HEK293 (cell line): Measurements from ENCODE around the gene IBTK.

ENCODE experiments used
- CTCF ChIA-PET: fragments of 350-600 bp; formaldehyde crosslinking; extraction: SDS; loops from one replicate; lab custom pipeline; 2021; ENCODE audit warnings: antibody characterized with exemption; lab: Yijun Ruan, JAX
- POLR2A ChIA-PET: fragments of 300-600 bp; formaldehyde crosslinking; extraction: SDS; loops from one replicate; lab custom pipeline; 2020; ENCODE audit warnings: antibody characterized with exemption, inconsistent platforms; lab: Yijun Ruan, JAX
- H3K27ac ChIP-seq: fragments of 200-500 bp; sonication (Bioruptor generic); 2 replicates; pipeline ENCODE4 v1.5.1; 2014; ENCODE audit warnings: low read depth, low read length, control low read depth, inconsistent platforms; ENCODE audit errors: extremely low read depth
- H3K36me3 ChIP-seq, 2 experiments: fragments of 200-500 bp in 1 of 2; sonication (Bioruptor generic) in 1 of 2; 1 replicate in 1 of 2; 2 replicates in 1 of 2; pipeline ENCODE4 v1.5.1; 2014 to 2017; ENCODE audit warnings: inconsistent platforms in 2 of 2, low read length in 2 of 2; ENCODE audit not compliant: control insufficient read depth in 2 of 2, insufficient read depth in 1 of 2
- H3K4me1 ChIP-seq: fragments of 200-500 bp; sonication (Bioruptor generic); 2 replicates; pipeline ENCODE4 v1.5.1; 2014; ENCODE audit warnings: mild to moderate bottlenecking, low read length, inconsistent platforms; ENCODE audit not compliant: control insufficient read depth, insufficient read depth
- H3K4me3 ChIP-seq: 2 replicates; pipeline ENCODE4 v1.5.1; 2011; ENCODE audit warnings: low read depth, mild to moderate bottlenecking, control low read depth, low read length, moderate library complexity
- H3K9me3 ChIP-seq: fragments of 200-500 bp; sonication (Bioruptor generic); 2 replicates; pipeline ENCODE4 v1.5.1; 2014; ENCODE audit warnings: low read depth, low read length, inconsistent platforms; ENCODE audit not compliant: control insufficient read depth, insufficient read depth
- ZBTB1 ChIP-seq: fragments of 450-650 bp; formaldehyde crosslinking; IDR thresholded peaks from 2 replicates; pipeline ENCODE4 v1.5.1; 2016; ENCODE audit warnings: missing biosample characterization, missing genetic modification characterization
- ZBTB44 ChIP-seq: fragments of 450-650 bp; IDR thresholded peaks from 2 replicates; pipeline ENCODE4 v1.5.1; 2018; ENCODE audit warnings: missing biosample characterization, mild to moderate bottlenecking, missing genetic modification characterization
- ZNF112 ChIP-seq: fragments of 450-650 bp; formaldehyde crosslinking; IDR thresholded peaks from 2 replicates; pipeline ENCODE4 v1.5.0; 2017; ENCODE audit warnings: missing biosample characterization, missing genetic modification characterization
- ZNF114 ChIP-seq: fragments of 450-650 bp; formaldehyde crosslinking; IDR thresholded peaks from 2 replicates; pipeline ENCODE4 v1.5.0; 2017; ENCODE audit warnings: missing biosample characterization, missing genetic modification characterization
- ZNF16 ChIP-seq: fragments of 450-650 bp; formaldehyde crosslinking; IDR thresholded peaks from 2 replicates; pipeline ENCODE4 v1.5.1; 2016; ENCODE audit warnings: low read depth, missing biosample characterization, missing genetic modification characterization
- ZNF391 ChIP-seq: fragments of 450-650 bp; formaldehyde crosslinking; IDR thresholded peaks from 2 replicates; pipeline ENCODE4 v1.5.1; 2016; ENCODE audit warnings: low read depth, missing biosample characterization, missing genetic modification characterization, borderline replicate concordance
- ZNF513 ChIP-seq: fragments of 450-650 bp; IDR thresholded peaks from 2 replicates; pipeline ENCODE4 v1.5.1; 2018; ENCODE audit warnings: missing biosample characterization, missing genetic modification characterization
- ZNF610 ChIP-seq: fragments of 450-650 bp; formaldehyde crosslinking; IDR thresholded peaks from 2 replicates; pipeline ENCODE4 v1.5.1; 2016; ENCODE audit warnings: missing biosample characterization, missing genetic modification characterization, borderline replicate concordance
- ZNF654 ChIP-seq: fragments of 450-650 bp; formaldehyde crosslinking; IDR thresholded peaks from 2 replicates; pipeline ENCODE4 v1.5.1; 2016; ENCODE audit warnings: low read depth, missing biosample characterization, missing genetic modification characterization
- ZNF664 ChIP-seq: fragments of 450-650 bp; formaldehyde crosslinking; IDR thresholded peaks from 2 replicates; pipeline ENCODE4 v1.5.1; 2016; ENCODE audit warnings: missing biosample characterization, missing genetic modification characterization
- ZNF670 ChIP-seq: fragments of 450-650 bp; formaldehyde crosslinking; IDR thresholded peaks from 2 replicates; pipeline ENCODE4 v1.5.1; 2016; ENCODE audit warnings: missing biosample characterization, missing genetic modification characterization, low read depth
- ZNF830 ChIP-seq: fragments of 450-650 bp; IDR thresholded peaks from 2 replicates; pipeline ENCODE4 v1.5.0; 2018; ENCODE audit warnings: missing biosample characterization, missing genetic modification characterization, low read depth, mild to moderate bottlenecking, moderate library complexity
- ZXDB ChIP-seq: fragments of 450-650 bp; formaldehyde crosslinking; IDR thresholded peaks from 2 replicates; pipeline ENCODE4 v1.5.1; 2016; ENCODE audit warnings: missing biosample characterization, missing genetic modification characterization
- TF ChIP-seq, protein P1 (sequence below): fragments of 450-650 bp; formaldehyde crosslinking; IDR thresholded peaks from 2 replicates; pipeline ENCODE4 v1.5.1; 2016; ENCODE audit warnings: missing biosample characterization, missing genetic modification characterization
- TF ChIP-seq, protein P2 (sequence below): fragments of 450-650 bp; formaldehyde crosslinking; IDR thresholded peaks from 2 replicates; pipeline ENCODE4 v1.5.1; 2017; ENCODE audit warnings: missing biosample characterization, missing genetic modification characterization

IBTK gene

DNA sequence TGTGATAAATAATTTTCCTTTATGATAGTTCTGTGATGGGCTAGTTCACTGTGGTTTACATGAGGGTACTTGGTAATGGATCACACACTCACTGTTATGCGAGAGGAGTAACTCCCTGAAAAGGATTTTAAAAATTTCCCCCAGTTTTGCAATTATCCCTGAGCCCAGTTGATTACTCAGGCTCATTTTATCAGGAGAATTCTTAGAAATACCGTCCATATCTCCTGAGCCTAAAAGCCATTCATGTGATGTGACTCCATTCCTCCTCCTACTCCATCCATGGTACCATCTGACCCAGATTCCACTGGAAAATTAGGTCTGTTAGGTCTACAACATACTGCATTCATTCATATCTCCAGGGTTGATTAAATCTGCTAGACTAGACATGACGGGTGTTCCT, 16.4 kb upstream of the IBTK start (continued):
- TF ChIP-seq, protein P1, sequence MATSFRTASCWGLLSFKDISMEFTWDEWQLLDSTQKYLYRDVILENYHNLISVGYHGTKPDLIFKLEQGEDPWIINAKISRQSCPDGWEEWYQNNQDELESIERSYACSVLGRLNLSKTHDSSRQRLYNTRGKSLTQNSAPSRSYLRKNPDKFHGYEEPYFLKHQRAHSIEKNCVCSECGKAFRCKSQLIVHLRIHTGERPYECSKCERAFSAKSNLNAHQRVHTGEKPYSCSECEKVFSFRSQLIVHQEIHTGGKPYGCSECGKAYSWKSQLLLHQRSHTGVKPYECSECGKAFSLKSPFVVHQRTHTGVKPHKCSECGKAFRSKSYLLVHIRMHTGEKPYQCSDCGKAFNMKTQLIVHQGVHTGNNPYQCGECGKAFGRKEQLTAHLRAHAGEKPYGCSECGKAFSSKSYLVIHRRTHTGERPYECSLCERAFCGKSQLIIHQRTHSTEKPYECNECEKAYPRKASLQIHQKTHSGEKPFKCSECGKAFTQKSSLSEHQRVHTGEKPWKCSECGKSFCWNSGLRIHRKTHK (tag by site-specific recombination): no peak
- TF ChIP-seq ZNF112 (tag by site-specific recombination) (no peak), ZNF830 (no peak), ZNF670 (no peak), ZNF610 (no peak)

DNA sequence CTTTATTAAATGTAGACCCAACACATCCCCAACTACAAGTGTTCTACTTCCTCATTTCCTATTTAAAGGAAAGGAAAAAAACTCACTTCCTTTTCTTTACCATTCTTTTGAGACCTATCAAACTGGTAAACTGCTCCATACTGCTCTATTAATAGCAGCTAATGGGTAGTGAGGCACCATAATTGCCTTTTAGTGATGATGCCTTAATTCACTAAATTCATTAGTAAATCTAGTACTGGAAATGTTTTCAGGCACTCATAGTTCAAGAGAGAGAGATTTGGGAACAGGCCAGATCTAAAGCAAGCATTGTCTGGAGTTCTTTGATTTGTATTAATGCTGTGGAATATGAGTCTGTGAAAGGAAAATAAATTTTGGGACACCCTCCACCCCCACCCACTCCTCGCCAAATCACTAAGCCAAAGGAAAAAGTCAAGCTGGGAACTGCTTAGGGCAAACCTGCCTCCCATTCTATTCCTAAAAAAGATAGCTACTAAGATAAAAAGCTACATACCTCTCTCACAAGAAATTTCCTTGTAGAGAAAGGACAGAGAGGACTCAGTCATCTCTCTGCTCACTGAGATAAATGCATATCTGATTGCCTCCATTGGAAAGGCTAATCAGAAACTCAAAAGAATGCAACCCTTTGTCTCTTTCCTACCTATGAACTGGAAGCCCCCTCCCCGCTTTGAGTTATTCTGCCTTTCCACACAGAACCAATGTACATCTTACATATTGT, 13.6 kb upstream of the IBTK start:
- Histone ChIP-seq H3K36me3 (no peaks in the 10 kb centered on the region), H3K4me3 (no peak overlapping the region), H3K27ac (peak overlapping the region; percentile 0; the same call in 1 of the 2 replicates)
- POLR2A ChIA-PET: interaction anchor here (0.6 to 1.5 kb wide), 5 partner anchors 14 to 804 kb away, joined by 3 to 9 read pairs (median 4); partner anchors contain the start of genes TPBG and UBE3D
- TF ChIP-seq ZBTB44 (tag by site-specific recombination) (0 out of 2 replicates have a peak, but pooled peaks have one; percentile 3), ZNF513 (tag by site-specific recombination) (no peak)
- TF ChIP-seq, all 188 proteins: peak for 1
- CTCF ChIA-PET: interaction anchor here (0.5 to 4.8 kb wide), 9 partner anchors 9 to 805 kb away, joined by 3 to 33 read pairs (median 5); partner anchors contain the start of genes DOP1A and UBE3D
- Histone ChIP-seq H3K4me1 (peaks cover 27% of the 10 kb centered on the region), H3K9me3 (no peaks in the 10 kb centered on the region)

GRCh38 chr6:82259389-82259788, 11.8 kb upstream of the IBTK start:
- H3K27ac ChIP-seq: no peak overlapping the region
- TF ChIP-seq ZBTB1: no peak
- TF ChIP-seq ZXDB (tag by site-specific recombination): no peak
- TF ChIP-seq ZNF391 (tag by site-specific recombination): no peak
- TF ChIP-seq, all 188 proteins: peak for 0
- no peaks in the 10 kb centered on the region for H3K36me3 ChIP-seq
- no peaks in the 10 kb centered on the region for H3K9me3 ChIP-seq
- ChIA-PET POLR2A (interaction anchor here (1.4 kb wide), 1 partner anchor 806 kb away, joined by 9 read pairs; the partner anchor contains the start of gene UBE3D), CTCF (interaction anchor here (0.7 to 4.8 kb wide), 5 partner anchors 13 to 807 kb away, joined by 3 to 24 read pairs (median 4); partner anchors contain the start of genes DOP1A, TPBG and UBE3D)
- H3K4me1 ChIP-seq: peaks cover 27% of the 10 kb centered on the region
- no peak overlapping the region for H3K4me3 ChIP-seq

GRCh38 chr6:82257088-82257774, 9.7 kb upstream of the IBTK start:
- CTCF ChIA-PET: interaction anchor here (0.6 to 2.1 kb wide), 7 partner anchors 14 to 809 kb away, joined by 3 to 18 read pairs (median 4); partner anchors contain the start of genes DOP1A and UBE3D
- no peak overlapping the region for H3K4me3 ChIP-seq
- POLR2A ChIA-PET: no interaction called here
- TF ChIP-seq ZNF16 (tag by site-specific recombination) (no peak), ZNF114 (no peak), ZNF664 (peak; percentile 53; the same call in 1 of the 2 replicates), ZNF654 (peak; percentile 2; the same call in 1 of the 2 replicates)
- TF ChIP-seq, protein P2, sequence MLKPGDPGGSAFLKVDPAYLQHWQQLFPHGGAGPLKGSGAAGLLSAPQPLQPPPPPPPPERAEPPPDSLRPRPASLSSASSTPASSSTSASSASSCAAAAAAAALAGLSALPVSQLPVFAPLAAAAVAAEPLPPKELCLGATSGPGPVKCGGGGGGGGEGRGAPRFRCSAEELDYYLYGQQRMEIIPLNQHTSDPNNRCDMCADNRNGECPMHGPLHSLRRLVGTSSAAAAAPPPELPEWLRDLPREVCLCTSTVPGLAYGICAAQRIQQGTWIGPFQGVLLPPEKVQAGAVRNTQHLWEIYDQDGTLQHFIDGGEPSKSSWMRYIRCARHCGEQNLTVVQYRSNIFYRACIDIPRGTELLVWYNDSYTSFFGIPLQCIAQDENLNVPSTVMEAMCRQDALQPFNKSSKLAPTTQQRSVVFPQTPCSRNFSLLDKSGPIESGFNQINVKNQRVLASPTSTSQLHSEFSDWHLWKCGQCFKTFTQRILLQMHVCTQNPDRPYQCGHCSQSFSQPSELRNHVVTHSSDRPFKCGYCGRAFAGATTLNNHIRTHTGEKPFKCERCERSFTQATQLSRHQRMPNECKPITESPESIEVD (tag by site-specific recombination): peak; percentile 76
- TF ChIP-seq, all 188 proteins: peak for 3
- Histone ChIP-seq H3K27ac (no peak overlapping the region), H3K4me1 (peaks cover 25% of the 10 kb centered on the region), H3K36me3 (no peaks in the 10 kb centered on the region), H3K9me3 (no peaks in the 10 kb centered on the region)
